Measurements from ENCODE around the gene TSSK1B.

The TSSK1B gene

GRCh38 chr5:113397046-113397445 is 37.7 kb downstream of the TSSK1B start:
- H3K36me3 ChIP-seq (ENCODE audit: control insufficient read depth in 1 of 2, insufficient read depth in 2 of 2, low read length in 2 of 2) = no peaks in the 10 kb centered on the region
- no peak overlapping the region for H3K27ac ChIP-seq (ENCODE audit: low read length)
- no peaks in the 10 kb centered on the region for H3K4me1 ChIP-seq (ENCODE audit: control insufficient read depth in 1 of 2, insufficient read depth in 2 of 2, low read length in 2 of 2)
- H3K4me3 ChIP-seq (ENCODE audit: low read depth in 1 of 2, low read length in 2 of 2) = no peak overlapping the region
- no peaks in the 10 kb centered on the region for H3K27me3 ChIP-seq (ENCODE audit: low read depth, low read length)
- no peaks in the 10 kb centered on the region for H3K9me3 ChIP-seq (ENCODE audit: control insufficient read depth in 1 of 2, low read length in 2 of 2)

- Histone ChIP-seq H3K9me3 (ENCODE audit: control insufficient read depth in 1 of 2, low read length in 2 of 2) (no peaks in the 10 kb centered on the region), H3K27me3 (ENCODE audit: low read depth, low read length) (no peaks in the 10 kb centered on the region), H3K4me1 (ENCODE audit: control insufficient read depth in 1 of 2, insufficient read depth in 2 of 2, low read length in 2 of 2) (no peaks in the 10 kb centered on the region), H3K36me3 (ENCODE audit: control insufficient read depth in 1 of 2, insufficient read depth in 2 of 2, low read length in 2 of 2) (no peaks in the 10 kb centered on the region), H3K27ac (ENCODE audit: low read length) (no peak overlapping the region), H3K4me3 (ENCODE audit: low read depth in 1 of 2, low read length in 2 of 2) (no peak overlapping the region)
Measured at GRCh38 chr5:113394658-113395057, 40.1 kb downstream of the TSSK1B start.

DNA sequence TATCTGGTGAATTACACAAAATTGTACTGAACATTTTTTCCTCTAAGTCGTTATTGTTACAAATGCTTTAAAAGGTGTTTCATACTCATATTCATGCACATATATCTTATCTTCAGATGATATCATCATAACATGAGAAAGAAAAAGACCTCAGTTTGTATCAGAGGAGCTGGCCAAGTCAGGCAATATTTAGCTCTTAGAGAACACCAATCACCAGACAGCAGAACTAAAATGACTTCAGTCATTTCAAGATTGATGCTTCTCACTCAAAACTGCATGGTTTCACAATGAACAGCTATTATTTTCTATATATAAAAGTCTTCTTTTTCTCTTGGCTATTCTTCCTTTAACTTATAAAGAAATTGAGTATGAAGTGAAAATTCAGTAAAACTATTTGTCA is 44.6 kb downstream of the TSSK1B start:
- H3K27ac ChIP-seq (ENCODE audit: low read length) = no peak overlapping the region
- H3K9me3 ChIP-seq (ENCODE audit: control insufficient read depth in 1 of 2, low read length in 2 of 2) = no peaks in the 10 kb centered on the region
- no peaks in the 10 kb centered on the region for H3K27me3 ChIP-seq (ENCODE audit: low read depth, low read length)
- no peaks in the 10 kb centered on the region for H3K4me1 ChIP-seq (ENCODE audit: control insufficient read depth in 1 of 2, insufficient read depth in 2 of 2, low read length in 2 of 2)
- no peak overlapping the region for H3K4me3 ChIP-seq (ENCODE audit: low read depth in 1 of 2, low read length in 2 of 2)
- no peaks in the 10 kb centered on the region for H3K36me3 ChIP-seq (ENCODE audit: control insufficient read depth in 1 of 2, insufficient read depth in 2 of 2, low read length in 2 of 2)

DNA sequence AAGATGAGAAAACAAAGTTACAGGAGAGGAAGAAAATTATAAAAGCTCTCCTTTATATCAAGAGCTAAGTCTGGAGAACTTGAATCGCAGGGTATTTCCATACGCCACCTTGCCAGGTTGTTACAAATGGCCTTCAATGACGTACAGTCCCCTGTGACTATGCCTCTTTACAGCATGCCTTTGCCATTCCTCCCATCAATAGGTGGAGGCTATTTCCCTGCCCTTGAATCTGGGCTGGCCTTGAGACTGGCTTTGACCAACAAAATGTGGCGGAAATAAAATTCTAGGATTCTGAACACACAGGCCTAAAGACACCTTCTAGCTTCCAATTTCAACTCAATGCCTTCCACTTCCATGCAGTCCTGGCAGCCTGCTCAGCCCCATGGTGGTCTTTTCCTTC is 45.7 kb downstream of the TSSK1B start:
- no peaks in the 10 kb centered on the region for H3K27me3 ChIP-seq (ENCODE audit: low read depth, low read length)
- no peak overlapping the region for H3K27ac ChIP-seq (ENCODE audit: low read length)
- no peaks in the 10 kb centered on the region for H3K36me3 ChIP-seq (ENCODE audit: control insufficient read depth in 1 of 2, insufficient read depth in 2 of 2, low read length in 2 of 2)
- no peaks in the 10 kb centered on the region for H3K9me3 ChIP-seq (ENCODE audit: control insufficient read depth in 1 of 2, low read length in 2 of 2)
- H3K4me1 ChIP-seq (ENCODE audit: control insufficient read depth in 1 of 2, insufficient read depth in 2 of 2, low read length in 2 of 2) = no peaks in the 10 kb centered on the region
- no peak overlapping the region for H3K4me3 ChIP-seq (ENCODE audit: low read depth in 1 of 2, low read length in 2 of 2)

GRCh38 chr5:113387844-113388243 is 46.9 kb downstream of the TSSK1B start:
- no peak overlapping the region for H3K27ac ChIP-seq (ENCODE audit: low read length)
- no peaks in the 10 kb centered on the region for H3K36me3 ChIP-seq (ENCODE audit: control insufficient read depth in 1 of 2, insufficient read depth in 2 of 2, low read length in 2 of 2)
- H3K4me3 ChIP-seq (ENCODE audit: low read depth in 1 of 2, low read length in 2 of 2) = no peak overlapping the region
- no peaks in the 10 kb centered on the region for H3K9me3 ChIP-seq (ENCODE audit: control insufficient read depth in 1 of 2, low read length in 2 of 2)
- H3K4me1 ChIP-seq (ENCODE audit: control insufficient read depth in 1 of 2, insufficient read depth in 2 of 2, low read length in 2 of 2) = no peaks in the 10 kb centered on the region
- no peaks in the 10 kb centered on the region for H3K27me3 ChIP-seq (ENCODE audit: low read depth, low read length)

GRCh38 chr5:113384782-113385285 is 50.0 kb downstream of the TSSK1B start:
- Histone ChIP-seq H3K27me3 (ENCODE audit: low read depth, low read length) (no peaks in the 10 kb centered on the region), H3K27ac (ENCODE audit: low read length) (no peak overlapping the region), H3K36me3 (ENCODE audit: control insufficient read depth in 1 of 2, insufficient read depth in 2 of 2, low read length in 2 of 2) (no peaks in the 10 kb centered on the region), H3K9me3 (ENCODE audit: control insufficient read depth in 1 of 2, low read length in 2 of 2) (no peaks in the 10 kb centered on the region), H3K4me1 (ENCODE audit: control insufficient read depth in 1 of 2, insufficient read depth in 2 of 2, low read length in 2 of 2) (no peaks in the 10 kb centered on the region), H3K4me3 (ENCODE audit: low read depth in 1 of 2, low read length in 2 of 2) (no peak overlapping the region)

GRCh38 chr5:113382731-113383130 is 52.1 kb downstream of the TSSK1B start:
- Histone ChIP-seq H3K4me3 (ENCODE audit: low read depth in 1 of 2, low read length in 2 of 2) (no peak overlapping the region), H3K9me3 (ENCODE audit: control insufficient read depth in 1 of 2, low read length in 2 of 2) (no peaks in the 10 kb centered on the region), H3K27me3 (ENCODE audit: low read depth, low read length) (no peaks in the 10 kb centered on the region), H3K36me3 (ENCODE audit: control insufficient read depth in 1 of 2, insufficient read depth in 2 of 2, low read length in 2 of 2) (no peaks in the 10 kb centered on the region), H3K4me1 (ENCODE audit: control insufficient read depth in 1 of 2, insufficient read depth in 2 of 2, low read length in 2 of 2) (peaks cover 0 to 7% of the 10 kb centered on the region in 2 donors), H3K27ac (ENCODE audit: low read length) (no peak overlapping the region)

Data from muscle layer of duodenum (tissue), 2 donors.